ENCODE measurements around the gene ZBED4.

ZBED4 gene

GRCh38 chr22:49863931-49864330 lies 10.3 kb downstream of the ZBED4 start:
- Histone ChIP-seq H3K4me3 (replicated peaks; ENCODE audit: low read depth, low read length) (no peak overlapping the region), H3K27me3 (replicated peaks; ENCODE audit: control insufficient read depth, insufficient read depth, low read length) (no peaks in the 10 kb centered on the region), H3K36me3 (ENCODE audit: control insufficient read depth, insufficient read depth, low read length) (no peaks in the 10 kb centered on the region; the same call in 1 of the 2 replicates)
- no peak for DNase-seq (ENCODE audit: extremely low read depth, insufficient read length)
- TF ChIP-seq, protein P1, sequence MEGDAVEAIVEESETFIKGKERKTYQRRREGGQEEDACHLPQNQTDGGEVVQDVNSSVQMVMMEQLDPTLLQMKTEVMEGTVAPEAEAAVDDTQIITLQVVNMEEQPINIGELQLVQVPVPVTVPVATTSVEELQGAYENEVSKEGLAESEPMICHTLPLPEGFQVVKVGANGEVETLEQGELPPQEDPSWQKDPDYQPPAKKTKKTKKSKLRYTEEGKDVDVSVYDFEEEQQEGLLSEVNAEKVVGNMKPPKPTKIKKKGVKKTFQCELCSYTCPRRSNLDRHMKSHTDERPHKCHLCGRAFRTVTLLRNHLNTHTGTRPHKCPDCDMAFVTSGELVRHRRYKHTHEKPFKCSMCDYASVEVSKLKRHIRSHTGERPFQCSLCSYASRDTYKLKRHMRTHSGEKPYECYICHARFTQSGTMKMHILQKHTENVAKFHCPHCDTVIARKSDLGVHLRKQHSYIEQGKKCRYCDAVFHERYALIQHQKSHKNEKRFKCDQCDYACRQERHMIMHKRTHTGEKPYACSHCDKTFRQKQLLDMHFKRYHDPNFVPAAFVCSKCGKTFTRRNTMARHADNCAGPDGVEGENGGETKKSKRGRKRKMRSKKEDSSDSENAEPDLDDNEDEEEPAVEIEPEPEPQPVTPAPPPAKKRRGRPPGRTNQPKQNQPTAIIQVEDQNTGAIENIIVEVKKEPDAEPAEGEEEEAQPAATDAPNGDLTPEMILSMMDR (IDR thresholded peaks at IDR 0.05; ENCODE audit: insufficient read depth, low read length, poor library complexity, severe bottlenecking), result no peak

- TF ChIP-seq, protein P1 (IDR thresholded peaks at IDR 0.05; ENCODE audit: insufficient read depth, low read length, poor library complexity, severe bottlenecking), result no peak
- H3K27me3 ChIP-seq (replicated peaks; ENCODE audit: control insufficient read depth, insufficient read depth, low read length), result no peaks in the 10 kb centered on the region
- H3K36me3 ChIP-seq (ENCODE audit: control insufficient read depth, insufficient read depth, low read length), result no peaks in the 10 kb centered on the region; the same call in 1 of the 2 replicates
- H3K4me3 ChIP-seq (replicated peaks; ENCODE audit: low read depth, low read length), result no peak overlapping the region
- DNase-seq (ENCODE audit: extremely low read depth, insufficient read length), result no peak
These were observed 11.5 kb downstream of the ZBED4 start for GRCh38 chr22:49865156-49865555.

GRCh38 chr22:49866134-49866533 lies 12.5 kb downstream of the ZBED4 start:
- Histone ChIP-seq H3K36me3 (ENCODE audit: control insufficient read depth, insufficient read depth, low read length) (no peaks in the 10 kb centered on the region; the same call in 1 of the 2 replicates), H3K4me3 (replicated peaks; ENCODE audit: low read depth, low read length) (no peak overlapping the region), H3K27me3 (replicated peaks; ENCODE audit: control insufficient read depth, insufficient read depth, low read length) (no peaks in the 10 kb centered on the region)
- no peak for DNase-seq (ENCODE audit: extremely low read depth, insufficient read length)
- TF ChIP-seq, protein P1 (IDR thresholded peaks at IDR 0.05; ENCODE audit: insufficient read depth, low read length, poor library complexity, severe bottlenecking), result no peak

- Histone ChIP-seq H3K36me3 (ENCODE audit: control insufficient read depth, insufficient read depth, low read length) (no peaks in the 10 kb centered on the region; the same call in 1 of the 2 replicates), H3K27me3 (replicated peaks; ENCODE audit: control insufficient read depth, insufficient read depth, low read length) (no peaks in the 10 kb centered on the region), H3K4me3 (replicated peaks; ENCODE audit: low read depth, low read length) (no peak overlapping the region)
- TF ChIP-seq, protein P1 (IDR thresholded peaks at IDR 0.05; ENCODE audit: insufficient read depth, low read length, poor library complexity, severe bottlenecking), result no peak
- no peak for DNase-seq (ENCODE audit: extremely low read depth, insufficient read length)
These were observed 13.0 kb downstream of the ZBED4 start for GRCh38 chr22:49866646-49867045.

GRCh38 chr22:49867303-49868265 lies 13.9 kb downstream of the ZBED4 start:
- Histone ChIP-seq H3K36me3 (ENCODE audit: control insufficient read depth, insufficient read depth, low read length) (no peaks in the 10 kb centered on the region; the same call in 1 of the 2 replicates), H3K4me3 (replicated peaks; ENCODE audit: low read depth, low read length) (no peak overlapping the region), H3K27me3 (replicated peaks; ENCODE audit: control insufficient read depth, insufficient read depth, low read length) (no peaks in the 10 kb centered on the region)
- TF ChIP-seq, protein P1 (IDR thresholded peaks at IDR 0.05; ENCODE audit: insufficient read depth, low read length, poor library complexity, severe bottlenecking), result no peak
- no peak for DNase-seq (ENCODE audit: extremely low read depth, insufficient read length)
